OCI-LY1 (cell line): Measurements from ENCODE around the gene FGF4.

ENCODE experiments used
- CTCF ChIP-seq: fragments of 200-600 bp; sonication (generic), shearing (Covaris generic); IDR thresholded peaks from 2 replicates; pipeline ENCODE4 v1.5.1; 2017; ENCODE audit warnings: mild to moderate bottlenecking, antibody characterized with exemption, low read length, moderate library complexity, mixed read lengths
- EZH2 ChIP-seq: fragments of 200-600 bp; sonication (generic), shearing (Covaris generic); IDR thresholded peaks from 2 replicates; pipeline ENCODE4 v1.8.0; 2017; ENCODE audit warnings: borderline replicate concordance, mixed run types, mild to moderate bottlenecking, antibody characterized with exemption, low read length, moderate library complexity, mixed read lengths

- no peak for TF ChIP-seq CTCF
- TF ChIP-seq EZH2: no peak
Measured at GRCh38 chr11:69727266-69727665, 47.9 kb downstream of the FGF4 start.
